GM18507 (cell line): Measurements from ENCODE around the gene PCNX2.

Experiments
- DNase-seq: peaks from one replicate; pipeline ENCODE4 v3.0.0; 2011; ENCODE audit warnings: low read depth; ENCODE audit not compliant: insufficient read length; ENCODE audit errors: extremely low spot score
- FAIRE-seq: peaks from 2 replicates; lab custom pipeline; 2011; peaks lifted over from hg19 to GRCh38; lab: Jason Lieb, UNC

Gene PCNX2

DNA sequence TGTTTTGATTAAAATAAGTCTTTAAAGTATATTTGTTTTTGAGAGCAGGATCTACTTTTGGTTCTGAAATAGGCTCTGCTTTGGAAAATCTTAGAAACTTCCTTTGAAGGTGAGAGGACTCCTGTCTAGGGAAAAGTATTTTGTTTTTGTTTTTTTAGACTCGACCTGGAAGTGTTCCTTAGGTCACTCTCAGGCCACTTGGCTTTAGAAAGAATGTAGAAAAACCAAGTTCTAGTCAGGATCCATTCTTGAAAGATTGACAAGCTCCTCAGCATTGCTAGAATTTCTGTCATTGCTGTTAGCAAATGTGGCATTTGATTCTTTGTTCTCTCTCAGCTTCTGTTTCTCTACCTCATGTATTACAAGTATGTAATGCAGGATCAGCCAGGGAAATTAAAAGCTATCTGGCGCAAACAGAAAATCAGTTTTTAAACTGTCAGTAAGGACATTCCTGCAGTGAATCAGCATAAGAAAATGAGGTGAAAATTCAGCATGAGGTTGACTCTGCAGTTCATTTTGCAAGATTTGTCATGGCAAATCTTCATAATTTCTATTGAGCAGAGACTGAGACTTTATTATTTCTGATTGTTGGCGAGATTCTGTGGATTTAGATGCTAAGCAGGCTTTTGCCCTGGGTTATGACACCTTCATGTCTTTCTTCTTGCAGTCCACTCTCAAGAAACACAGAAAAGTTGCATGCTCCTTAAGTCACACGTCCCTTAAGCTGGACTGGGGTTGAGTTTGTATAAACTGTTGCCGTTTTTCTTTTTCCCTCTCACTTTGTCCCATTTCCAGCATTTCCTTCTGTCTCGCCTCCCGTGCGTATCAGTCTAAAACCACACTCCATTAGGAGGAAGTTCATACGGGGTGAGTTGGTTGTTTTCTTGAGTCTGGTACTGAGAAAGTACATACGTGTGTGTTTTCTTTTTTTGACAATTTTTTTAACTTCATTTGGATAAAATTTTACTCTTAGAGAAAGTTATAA, 332.5 kb downstream of the PCNX2 start:
- FAIRE-seq: no peak
- no peak for DNase-seq

DNA sequence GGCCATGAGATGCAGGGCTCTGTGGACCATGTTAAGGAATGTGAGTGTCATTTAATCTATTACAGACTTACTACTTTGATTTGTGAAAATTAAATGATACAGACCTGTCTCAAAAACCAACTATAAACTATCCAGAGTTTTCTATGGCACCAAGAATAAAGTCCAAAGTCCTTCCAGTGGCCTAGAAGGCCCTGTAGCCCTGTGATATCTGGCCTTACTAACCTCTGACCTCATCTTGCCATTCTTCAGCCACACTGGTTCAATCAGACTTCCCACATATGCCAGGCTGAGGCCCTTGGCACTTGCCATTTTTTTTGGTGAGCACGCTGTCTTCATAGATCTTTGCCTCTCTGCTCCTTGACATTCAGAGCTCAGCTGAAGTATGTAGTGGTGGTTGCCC, 337.5 kb downstream of the PCNX2 start:
- DNase-seq (no peak), FAIRE-seq (no peak)

DNA sequence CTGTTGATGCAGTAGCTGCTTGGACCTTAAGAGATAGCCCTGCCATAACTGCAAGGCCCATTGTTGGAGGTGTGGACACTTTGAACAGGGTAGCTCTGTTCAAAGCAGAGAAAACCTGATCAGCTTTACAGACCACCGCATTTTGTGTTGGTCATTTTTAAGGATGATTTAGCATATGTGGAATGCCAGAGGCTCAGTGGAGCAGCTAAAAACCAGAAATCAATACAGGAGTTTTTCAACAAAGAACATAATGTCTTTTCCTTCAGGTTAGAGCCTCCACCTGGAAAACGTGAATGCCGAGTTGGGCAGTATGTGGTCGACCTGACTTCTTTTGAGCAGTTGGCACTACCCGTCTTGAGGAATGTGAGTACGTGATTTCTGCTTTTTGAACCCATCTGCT, 339.4 kb downstream of the PCNX2 start:
- FAIRE-seq (no peak), DNase-seq (no peak)

DNA sequence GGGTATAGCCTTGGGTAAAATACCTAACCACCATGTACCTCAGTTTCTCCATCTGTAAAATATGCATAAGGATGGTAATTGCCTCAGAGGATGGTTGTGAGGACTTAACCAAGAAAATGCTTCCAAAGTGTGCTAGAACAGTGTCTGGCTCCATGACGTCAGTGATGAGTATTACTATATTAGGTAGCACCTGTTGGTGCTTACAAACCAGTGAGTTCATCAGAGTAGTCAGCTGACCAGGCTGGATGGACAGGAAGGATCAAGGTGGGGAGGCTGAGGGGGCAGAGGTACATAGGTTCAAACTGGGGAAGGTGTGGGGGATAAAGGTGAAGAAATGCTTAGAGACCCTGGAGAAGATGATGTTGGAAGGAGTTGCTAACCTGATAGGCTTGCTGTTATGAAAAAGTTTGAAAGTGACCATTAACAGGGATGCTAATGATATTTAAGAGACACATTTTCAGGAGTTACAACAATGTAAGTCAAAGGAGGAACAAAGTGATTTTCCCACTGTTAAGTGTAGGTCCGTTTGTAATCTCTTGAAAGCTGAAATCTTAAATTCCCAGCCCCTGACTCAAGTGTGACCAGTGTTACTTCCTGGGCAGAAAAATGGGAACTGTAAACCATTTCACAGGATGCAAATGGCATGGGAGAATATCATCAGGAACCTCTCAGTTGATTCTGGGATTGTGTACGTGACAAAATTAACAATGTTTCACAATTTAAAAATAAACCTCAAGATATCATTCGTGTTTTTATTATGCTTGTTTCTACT, 340.7 kb downstream of the PCNX2 start:
- DNase-seq (no peak), FAIRE-seq (no peak)

DNA sequence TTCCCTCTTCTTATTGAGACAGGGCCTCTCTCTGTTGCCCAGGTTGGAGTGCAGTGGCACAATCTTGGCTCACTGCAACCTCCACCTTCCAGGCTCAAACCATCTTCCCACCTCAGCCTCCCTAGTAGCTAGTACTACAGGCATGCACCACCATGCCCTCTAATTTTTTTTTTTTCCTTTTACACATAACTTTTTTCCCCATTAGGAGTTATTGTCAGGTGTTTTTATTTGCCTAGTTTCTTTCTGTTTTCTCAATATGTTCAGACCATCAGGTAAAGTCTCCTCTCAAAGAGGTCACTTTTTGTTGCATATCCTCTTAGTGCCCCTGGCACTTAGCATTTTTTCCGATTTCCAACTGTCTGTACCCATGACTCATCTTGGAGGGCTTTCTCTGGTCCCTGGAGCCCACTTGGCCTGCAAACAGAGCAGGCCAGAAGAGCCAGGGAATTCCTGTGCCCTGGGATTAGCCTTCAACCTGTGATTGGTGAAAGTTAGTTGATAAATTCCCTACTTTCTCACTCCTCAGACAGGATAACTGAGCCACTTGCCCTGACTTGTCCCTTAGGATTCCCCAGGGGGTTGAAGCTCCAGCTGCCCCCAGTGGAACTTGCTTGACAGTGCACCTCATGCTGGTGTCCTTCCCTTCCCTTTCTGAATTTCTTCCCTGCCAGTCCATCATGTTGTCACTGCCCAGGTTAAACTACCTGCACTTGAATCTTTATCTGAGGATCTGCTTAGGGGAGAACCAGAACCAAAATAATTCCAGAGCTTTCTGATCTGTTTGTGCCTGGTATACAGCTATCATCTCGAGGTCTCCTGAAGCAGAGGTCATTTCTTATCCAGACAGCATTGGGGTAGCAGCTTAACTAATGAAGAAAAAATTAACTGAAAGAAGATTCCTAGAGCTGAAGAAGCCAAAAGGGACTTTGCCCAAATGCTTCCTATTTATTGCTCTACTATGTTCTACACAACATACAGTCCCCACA, 342.7 kb downstream of the PCNX2 start:
- DNase-seq: peak; percentile 22
- FAIRE-seq: peak; percentile 79

DNA sequence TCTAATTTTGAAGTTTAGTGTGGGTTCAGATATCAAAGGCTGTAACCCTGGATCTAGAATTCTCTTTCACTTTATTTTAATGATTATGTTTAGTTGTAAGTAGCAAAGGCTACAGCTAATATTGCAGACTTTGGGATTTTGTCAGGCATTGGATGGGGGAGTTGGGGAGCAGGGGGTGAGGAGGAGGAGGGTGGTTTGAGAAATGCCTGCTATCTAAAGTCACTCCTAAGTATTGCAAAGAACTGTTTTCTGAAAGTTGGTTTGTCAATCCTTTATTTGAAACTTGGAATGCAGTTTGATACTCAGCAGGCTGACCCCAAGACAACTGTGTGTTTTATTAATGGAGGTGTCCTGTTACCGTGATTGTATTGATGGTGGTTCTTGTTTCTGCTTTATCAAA, 343.9 kb downstream of the PCNX2 start:
- DNase-seq (no peak), FAIRE-seq (no peak)

DNA sequence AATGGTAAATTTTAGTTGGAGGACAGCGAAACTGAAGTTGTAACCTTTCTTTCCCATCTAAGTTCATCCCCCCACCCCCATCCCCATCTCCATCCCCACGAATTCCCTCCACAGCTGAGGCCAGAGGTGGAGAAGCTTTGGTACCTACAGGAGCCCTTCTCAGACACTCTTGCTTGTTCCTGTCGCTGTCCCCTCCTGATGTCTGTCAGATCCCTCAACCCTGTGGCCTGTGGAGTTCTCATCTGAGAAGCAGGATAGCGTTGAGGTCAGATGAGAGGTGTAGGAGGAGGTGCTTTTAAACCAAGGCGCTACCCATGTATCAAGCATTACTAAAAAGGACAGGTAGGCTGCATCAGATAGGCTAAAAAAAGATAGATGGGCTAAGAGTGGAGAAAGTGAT, 344.3 kb downstream of the PCNX2 start:
- FAIRE-seq: peak; percentile 55
- DNase-seq: no peak

DNA sequence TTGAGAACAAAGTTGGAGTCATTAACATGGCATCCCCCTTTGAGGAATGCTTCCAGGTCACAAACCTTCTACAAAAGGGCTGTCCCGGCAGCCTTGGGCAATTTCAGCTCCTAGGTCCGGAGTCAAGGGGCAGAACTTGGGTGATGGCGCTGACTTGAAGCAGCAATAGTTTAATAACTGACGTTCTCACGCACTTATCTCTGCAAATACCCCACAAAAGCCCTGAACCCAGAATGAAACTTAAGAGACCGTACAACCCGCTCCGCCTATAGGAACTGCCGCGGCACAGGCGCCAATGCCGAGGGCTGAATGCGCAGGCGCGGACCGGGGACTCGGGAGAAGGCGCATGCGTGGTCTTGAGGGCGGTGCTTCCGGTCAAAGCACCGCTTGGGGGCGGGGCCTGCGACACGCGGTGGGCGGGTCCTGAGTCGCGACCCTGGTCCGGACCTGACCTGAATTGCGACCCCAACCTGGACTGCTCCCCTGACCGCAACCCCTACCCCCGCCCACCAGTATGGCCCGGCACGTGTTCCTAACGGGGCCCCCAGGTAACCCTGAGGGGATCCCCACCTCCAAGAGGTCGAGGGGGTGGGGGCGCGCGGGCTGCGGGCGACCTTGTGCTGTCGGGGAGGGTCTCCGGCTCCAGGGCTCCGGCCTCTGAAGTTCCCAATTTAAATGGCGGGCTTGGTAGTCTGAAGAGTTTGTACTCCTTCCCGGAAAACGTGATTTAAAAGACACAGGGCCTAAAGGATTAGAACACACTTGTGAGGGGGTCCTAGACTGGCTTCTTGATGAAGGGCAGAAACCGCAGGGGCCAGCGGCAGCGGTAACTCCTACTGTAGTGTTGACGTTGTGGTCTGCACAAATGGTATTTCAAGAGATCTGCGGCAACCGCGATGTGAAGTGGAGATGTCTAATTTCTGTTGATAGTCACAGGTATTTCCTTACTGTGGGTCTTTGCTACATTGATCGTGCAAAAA, 345.0 kb downstream of the PCNX2 start, which contains the start of gene NTPCR:
TSS of gene NTPCR (plus strand) at position 415 of the 980 bp plus-strand sequence. CDS start at position 515, 100 bp downstream.
- DNase-seq (peak; percentile 98), FAIRE-seq (peak; percentile 98)

DNA sequence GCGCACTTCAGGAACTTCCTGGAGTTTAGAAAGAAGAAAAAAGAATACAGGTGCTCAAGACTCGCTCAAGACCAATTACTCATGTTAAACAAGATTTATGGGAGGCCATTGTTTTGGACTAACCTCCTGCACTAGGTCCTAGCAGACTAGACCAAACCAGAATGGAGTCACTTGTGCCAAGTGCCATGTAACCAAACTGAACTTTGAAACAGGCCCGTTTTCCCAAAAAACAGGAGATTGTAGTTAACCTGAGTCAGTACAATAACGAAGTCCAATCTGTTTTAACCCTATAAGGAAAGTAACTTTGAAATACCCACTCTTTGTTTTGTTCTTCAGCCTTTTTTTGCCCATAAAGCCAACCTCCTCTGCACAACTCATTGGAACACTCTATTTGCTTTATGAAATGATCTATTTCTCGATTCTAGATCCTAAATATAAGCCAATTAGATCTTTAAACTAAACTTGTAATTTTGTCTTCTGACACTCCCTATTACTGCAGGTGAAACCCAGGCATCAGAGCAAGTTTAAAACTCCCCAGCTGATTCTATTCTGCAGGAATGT, 345.8 kb downstream of the PCNX2 start:
- no peak for FAIRE-seq
- no peak for DNase-seq

DNA sequence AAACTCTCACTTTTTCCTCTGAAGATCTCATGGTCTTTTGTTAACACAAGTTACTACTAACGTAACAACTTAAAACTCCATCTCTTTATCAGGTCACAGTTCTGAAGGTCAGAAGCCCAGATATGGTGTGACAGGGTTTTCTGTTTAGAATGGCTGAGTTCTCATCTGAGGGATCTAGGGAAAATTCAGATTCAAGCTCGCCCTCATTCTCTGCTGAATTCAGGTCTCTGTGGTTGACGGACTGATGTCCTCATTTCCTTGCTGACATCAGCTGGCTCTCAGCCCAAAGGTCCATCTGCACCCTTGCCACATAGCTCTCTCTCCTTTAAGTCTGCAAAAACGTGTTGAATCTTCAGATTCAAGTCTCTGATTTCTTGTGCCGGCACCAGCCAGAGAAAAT, 351.2 kb downstream of the PCNX2 start:
- no peak for DNase-seq

DNA sequence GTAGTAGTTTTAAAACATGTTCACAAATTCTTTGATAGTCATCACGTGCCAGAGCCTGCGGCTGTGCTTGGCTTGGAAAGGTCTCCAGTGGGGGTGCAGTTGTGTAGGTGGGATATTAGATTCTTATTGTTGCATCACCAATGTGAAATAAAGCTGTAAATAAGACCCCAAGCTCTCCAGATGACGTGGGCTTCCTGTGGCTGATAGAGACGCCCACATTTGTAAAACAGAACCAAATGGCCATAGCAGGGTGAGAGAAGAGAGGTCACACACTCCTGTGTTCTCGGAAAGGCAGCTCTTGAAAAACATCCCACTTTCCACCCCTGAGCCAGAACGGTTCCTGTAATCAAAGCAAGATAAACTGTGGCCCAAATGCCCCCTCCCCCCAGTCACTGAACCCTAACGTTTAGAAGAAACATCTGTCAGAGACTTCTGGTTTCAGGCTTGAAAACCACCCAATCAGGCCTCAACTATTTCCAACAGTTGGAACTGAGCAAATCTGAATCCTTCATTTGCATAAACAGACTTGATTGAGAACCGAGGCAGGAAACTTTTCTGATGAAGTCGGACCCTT, 351.8 kb downstream of the PCNX2 start:
- FAIRE-seq: peak; percentile 44
- DNase-seq: no peak

More for the DNA sequence above, 351.2 kb downstream of the PCNX2 start:
- no peak for FAIRE-seq

DNA sequence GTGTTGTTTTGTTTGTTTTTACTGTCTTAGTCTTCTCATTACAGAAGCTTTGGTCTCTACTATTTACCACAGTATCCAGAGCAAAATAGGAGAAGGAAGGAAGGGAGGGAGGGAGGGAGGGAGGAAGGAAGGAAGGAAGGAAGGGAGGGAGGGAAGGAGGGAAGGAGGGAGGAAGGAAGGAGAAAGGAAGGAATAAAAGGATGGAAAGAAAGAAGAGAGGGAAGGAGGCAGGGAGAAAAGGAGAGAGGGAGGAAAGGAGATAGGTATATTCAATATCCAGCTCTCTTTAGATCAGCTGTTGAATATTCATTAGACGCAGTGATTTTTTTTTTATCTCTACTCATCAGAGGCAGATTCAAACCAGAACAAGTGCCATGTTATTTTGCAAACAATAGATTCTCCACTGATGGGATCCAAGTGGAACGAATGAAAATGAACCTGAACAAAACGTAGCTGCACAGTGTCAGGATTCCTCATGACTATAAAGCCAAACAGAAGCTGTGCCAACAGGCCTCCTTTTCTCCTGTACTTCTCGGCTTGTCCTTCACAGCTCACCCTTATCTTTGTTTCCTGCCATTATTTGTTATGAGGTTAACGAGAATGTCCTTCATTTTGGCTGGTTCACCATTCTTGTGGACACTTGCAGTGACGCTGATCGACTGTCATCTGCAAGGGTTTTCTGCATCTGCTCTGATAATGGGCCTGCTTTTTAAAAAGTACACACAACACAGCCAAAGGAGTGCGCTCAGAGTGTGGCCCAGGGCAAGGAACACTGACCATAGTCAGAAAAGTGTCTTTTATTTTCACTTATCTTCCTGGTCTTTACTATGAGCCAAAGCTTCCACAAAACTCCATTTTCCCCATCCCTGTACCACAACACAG, 352.9 kb downstream of the PCNX2 start:
- FAIRE-seq (no peak), DNase-seq (no peak)

DNA sequence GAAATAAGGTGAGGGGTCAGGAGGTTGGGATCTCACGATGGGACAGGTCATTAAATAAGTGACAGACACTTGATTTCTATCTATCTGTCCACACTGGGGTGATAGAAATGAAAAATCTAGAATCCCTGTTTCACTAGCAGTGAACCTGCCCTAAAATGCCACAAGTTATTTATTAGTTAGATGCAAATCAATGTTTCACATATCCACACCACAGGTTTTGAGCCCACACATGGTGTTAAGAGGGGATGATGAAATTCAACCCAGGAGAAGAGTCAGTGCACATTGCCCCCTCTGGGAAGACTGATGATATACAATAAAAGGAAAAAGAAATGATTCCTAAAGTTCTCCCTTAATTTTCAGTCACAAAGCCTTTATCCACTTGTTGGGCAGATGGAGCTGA, 355.3 kb downstream of the PCNX2 start:
- DNase-seq (no peak), FAIRE-seq (peak; percentile 67)

DNA sequence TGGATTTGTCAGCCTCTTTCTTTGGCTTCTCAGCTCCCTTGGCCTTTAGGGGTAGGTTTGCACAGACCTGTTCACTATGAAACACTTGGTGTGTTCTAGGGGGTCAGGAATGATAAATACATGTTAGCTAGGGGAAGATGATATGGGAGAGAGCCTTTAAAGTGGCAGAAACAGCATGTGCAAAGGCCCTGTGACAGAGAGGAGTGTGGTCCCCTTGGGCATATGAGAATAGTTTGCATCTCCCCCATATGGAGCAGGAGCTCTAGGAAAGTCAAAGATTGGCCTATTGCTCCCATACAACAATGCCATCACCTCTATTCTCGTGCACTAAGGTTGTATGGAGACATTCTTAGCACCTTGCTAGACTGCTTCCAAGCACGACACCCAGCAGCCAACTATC, 355.8 kb downstream of the PCNX2 start:
- DNase-seq: no peak
- no peak for FAIRE-seq

DNA sequence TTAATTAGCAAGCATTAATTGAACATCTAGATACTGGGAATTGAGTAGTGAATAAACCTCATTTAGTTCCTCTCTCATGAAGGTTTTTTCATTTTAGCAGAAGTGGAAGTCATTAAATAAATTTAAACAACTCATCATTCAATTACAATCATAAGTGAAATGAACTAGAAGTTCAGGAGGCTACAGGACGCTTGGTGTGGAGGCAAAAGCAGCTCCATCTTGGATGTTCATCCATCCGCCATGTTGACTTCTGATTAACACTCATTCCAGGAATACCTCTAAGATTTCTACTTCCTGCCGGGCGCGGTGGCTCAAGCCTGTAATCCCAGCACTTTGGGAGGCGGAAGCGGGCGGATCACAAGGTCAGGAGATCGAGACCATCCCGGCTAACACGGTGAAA, 356.6 kb downstream of the PCNX2 start:
- FAIRE-seq: no peak

DNA sequence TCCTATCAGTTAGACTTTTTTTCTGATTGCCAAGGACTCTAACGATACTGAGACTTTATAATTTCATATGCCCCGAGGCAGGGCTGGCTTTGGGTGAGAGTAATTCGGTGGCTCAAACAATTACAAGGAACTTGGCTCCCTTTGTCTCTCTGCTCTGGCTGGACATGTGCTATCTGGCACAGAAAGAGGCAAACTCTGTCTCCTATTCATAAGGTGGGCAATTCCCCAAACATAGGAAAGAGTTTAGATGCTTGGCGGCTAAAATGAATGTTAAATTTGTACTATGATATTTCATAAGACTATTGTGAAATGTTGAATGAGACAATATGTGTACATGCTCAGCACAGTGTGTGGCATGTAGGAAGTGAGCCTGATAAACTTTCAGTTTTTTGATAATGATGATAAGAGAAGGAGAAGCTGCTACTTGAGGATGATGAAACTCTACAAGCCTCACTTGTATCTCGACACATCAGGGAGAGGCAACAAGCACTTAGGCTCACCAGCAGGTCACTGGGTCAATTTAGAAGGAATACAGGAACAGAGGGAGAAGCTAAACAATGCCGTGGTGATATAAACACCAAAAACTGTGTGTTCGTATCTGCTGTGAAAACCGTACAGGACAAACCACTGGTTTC, 357.7 kb downstream of the PCNX2 start:
- no peak for DNase-seq
- FAIRE-seq: no peak

More for the DNA sequence above, 356.6 kb downstream of the PCNX2 start:
- no peak for DNase-seq
